K562 (cell line): Measurements from ENCODE around the gene BMPER. TPM values are rescaled to one million over a fixed set of nuclear protein-coding genes. Genes with fewer than 3 reads are reported as not detected.

Experiments used
- ATAC-seq: fragments of 200-7000 bp; cut with Tn5 transposase; 3 replicates; pipeline ENCODE4 v1.9.1; 2020; ENCODE audit warnings: moderate library complexity
- BruUV-seq: library from RNA; stranded (reverse); fragments of 400-500 nt; replicated peaks from 2 replicates; lab custom pipeline; 2021; lab: Mats Ljungman, UMichigan
- CTCF ChIA-PET: fragments of 300-600 bp; formaldehyde crosslinking; extraction: SDS; loops from one replicate; lab custom pipeline; 2021; ENCODE audit warnings: low intra/inter-chr PET ratio; lab: Yijun Ruan, JAX
- POLR2A ChIA-PET: fragments of 300-600, 350-650 bp; sonication (Branson Sonifier 250); formaldehyde crosslinking; extraction: SDS; loops from one replicate; lab custom pipeline; 2021; ENCODE audit warnings: antibody characterized with exemption, inconsistent platforms; lab: Yijun Ruan, JAX
- DNase-seq, 4 experiments: peaks; one replicate each; pipeline versions ENCODE4 v3.0.0 to v3.0.0-alpha.2; 2011 to 2018; ENCODE audit warnings: low spot score in 3 of 4, mixed read lengths in 3 of 4; ENCODE audit errors: extremely low read depth in 1 of 4
- FAIRE-seq: peaks from 2 replicates; lab custom pipeline; 2011; peaks lifted over from hg19 to GRCh38; lab: Jason Lieb, UNC
- H2AFZ ChIP-seq: 2 replicates; pipeline ENCODE4 v1.6.0; 2011; ENCODE audit warnings: low read depth, low read length, control low read depth, inconsistent platforms
- H3K27ac ChIP-seq: fragments of 200-600 bp; 3 replicates; pipeline ENCODE4 v1.8.0; 2011; ENCODE audit warnings: low read depth, mild to moderate bottlenecking, control low read depth, inconsistent platforms, low read length, moderate library complexity, mixed read lengths; ENCODE audit errors: extremely low read depth
- H3K27me3 ChIP-seq, 2 experiments: fragments of 300-600 bp in 1 of 2; 2 replicates in 1 of 2; 3 replicates in 1 of 2; pipeline versions ENCODE4 v1.6.0 to v1.8.0; 2011; ENCODE audit warnings: inconsistent platforms in 2 of 2, low read length in 2 of 2, mild to moderate bottlenecking in 1 of 2, mixed read lengths in 1 of 2, moderate library complexity in 1 of 2; ENCODE audit not compliant: control insufficient read depth in 2 of 2, insufficient read depth in 2 of 2
- H3K36me3 ChIP-seq: fragments of 300-600 bp; 3 replicates; pipeline ENCODE4 v1.8.0; 2011; ENCODE audit warnings: mild to moderate bottlenecking, low read length, inconsistent platforms; ENCODE audit not compliant: control insufficient read depth, insufficient read depth
- H3K4me1 ChIP-seq, 2 experiments: fragments of 200-600 bp in 1 of 2; replicated peaks in 1 of 2; 2 replicates in 1 of 2; 3 replicates in 1 of 2; pipeline versions ENCODE4 v1.5.1 to v1.8.0; 2011; ENCODE audit warnings: inconsistent platforms in 2 of 2, low read length in 2 of 2, mild to moderate bottlenecking in 1 of 2, mixed read lengths in 1 of 2, moderate library complexity in 1 of 2; ENCODE audit not compliant: control insufficient read depth in 2 of 2, insufficient read depth in 2 of 2
- H3K4me2 ChIP-seq: 2 replicates; pipeline ENCODE4 v1.6.1; 2011; ENCODE audit warnings: low read length, control low read depth, inconsistent platforms, mixed read lengths; ENCODE audit not compliant: insufficient read depth
- H3K4me3 ChIP-seq: fragments of 200-600 bp; sonication (generic), shearing (Covaris generic); 2 replicates; pipeline ENCODE4 v1.5.1; 2016; ENCODE audit warnings: control low read depth, inconsistent platforms
- H3K79me2 ChIP-seq: fragments of 200-600 bp; 3 replicates; pipeline ENCODE4 v1.8.0; 2011; ENCODE audit warnings: low read length, inconsistent platforms; ENCODE audit not compliant: control insufficient read depth, insufficient read depth
- H3K9ac ChIP-seq, 2 experiments: 2 replicates each; pipeline versions ENCODE4 v1.6.0 to v1.6.1; 2011; ENCODE audit warnings: low read depth in 2 of 2, low read length in 2 of 2, control low read depth in 1 of 2, inconsistent platforms in 1 of 2, mild to moderate bottlenecking in 1 of 2, mixed read lengths in 1 of 2; ENCODE audit not compliant: insufficient read depth in 1 of 2
- H3K9me1 ChIP-seq: one replicate; pipeline ENCODE4 v1.6.0; 2011; ENCODE audit warnings: inconsistent platforms, mild to moderate bottlenecking, low read length, moderate library complexity; ENCODE audit not compliant: control insufficient read depth, insufficient read depth
- H3K9me3 ChIP-seq: replicated peaks from 2 replicates; pipeline ENCODE4 v1.5.1; 2011; ENCODE audit warnings: low read depth, low read length, inconsistent platforms; ENCODE audit not compliant: control insufficient read depth, insufficient read depth
- H4K20me1 ChIP-seq: replicated peaks from 2 replicates; pipeline ENCODE4 v1.6.1; 2011; ENCODE audit warnings: low read length, inconsistent platforms, mixed read lengths; ENCODE audit not compliant: control insufficient read depth, insufficient read depth
- CREB1 ChIP-seq, 2 experiments: sonication (generic) in 1 of 2; formaldehyde crosslinking in 1 of 2; IDR thresholded peaks; 2 replicates each; pipeline versions ENCODE4 v1.6.1 to v1.8.0; 2012 to 2022; ENCODE audit warnings: inconsistent platforms in 1 of 2, mild to moderate bottlenecking in 1 of 2, missing genetic modification reagents in 1 of 2, moderate library complexity in 1 of 2
- HDAC6 ChIP-seq: IDR thresholded peaks from 2 replicates; pipeline ENCODE4 v1.6.1; 2012; ENCODE audit warnings: low read depth, mild to moderate bottlenecking, control low read depth, inconsistent platforms, low read length, moderate library complexity
- MBD2 ChIP-seq: sonication (generic); IDR thresholded peaks from 2 replicates; pipeline ENCODE4 v1.6.1; 2016; ENCODE audit warnings: low read depth, borderline replicate concordance
- NELFE ChIP-seq: IDR thresholded peaks from 2 replicates; pipeline ENCODE4 v1.6.1; 2011; ENCODE audit warnings: mild to moderate bottlenecking; ENCODE audit not compliant: insufficient read depth, insufficient read length
- SAFB2 ChIP-seq: fragments of 200-400 bp; formaldehyde crosslinking; IDR thresholded peaks from 2 replicates; pipeline ENCODE4 v1.6.1; 2018; ENCODE audit warnings: borderline replicate concordance, low read length, low read depth, moderate library complexity; ENCODE audit not compliant: severe bottlenecking
- SRSF9 ChIP-seq: fragments of 200-400 bp; formaldehyde crosslinking; IDR thresholded peaks from 2 replicates; pipeline ENCODE4 v1.6.1; 2017; ENCODE audit warnings: low read depth, low read length, borderline replicate concordance
- TAF9B ChIP-seq: fragments of 450-650 bp; IDR thresholded peaks from 2 replicates; pipeline ENCODE4 v1.6.1; 2018; ENCODE audit warnings: mild to moderate bottlenecking; ENCODE audit not compliant: partially characterized antibody
- ZNF134 ChIP-seq: fragments of 250-450 bp; sonication (Bioruptor Pico); conservative IDR thresholded peaks from 2 replicates; pipeline ENCODE4 v1.4.0; 2020
- WGBS: fragments of 100-300 bp; shearing (Covaris generic); methylation state at CpG from one replicate; pipeline ENCODE4 v1.1.6; 2016; ENCODE audit warnings: low coverage, mixed read lengths; ENCODE audit not compliant: insufficient coverage; ENCODE audit errors: missing lambda C conversion rate; 5-methylcytosine and 5-hydroxymethylcytosine counted together
- in situ Hi-C: fragments of 300-500 bp; cut with MboI; formaldehyde crosslinking; loops from 4 replicates; pipeline ENCODE4 v1.15.0; 2018; ENCODE audit warnings: inconsistent platforms, mixed read lengths
- intact Hi-C: fragments of 100-400 bp; cut with micrococcal nuclease; formaldehyde crosslinking; loops from 2 replicates; pipeline ENCODE4 v1.14.2; 2022
- polyA plus RNA-seq, 8 experiments: library from polyadenylated mRNA; depleted of rRNA in 4 of 8; stranded (reverse) in 5 of 8; unstranded in 3 of 8; fragments of >200 nt; fragmentation: Nextera tagmentation in 2 of 8; fragmentation: Illumina TruSeq in 1 of 8; extraction: Ambion mirVana in 2 of 8; extraction: Trizol in 1 of 8; gene quantifications; 2 replicates each; pipeline versions ENCODE4 v1.2.1 to v1.2.3, GENCODE V29; 2011 to 2014; ENCODE audit warnings: inconsistent platforms in 1 of 8, missing spikeins in 1 of 8
- total RNA-seq, 7 experiments: library from RNA; depleted of rRNA in 6 of 7; stranded (reverse); fragments of >200 nt in 6 of 7; fragmentation: Illumina TruSeq in 2 of 7; extraction: Trizol in 2 of 7; gene quantifications; 2 replicates each; pipeline versions ENCODE4 v1.2.1 to v1.2.3, GENCODE V29; 2011 to 2021; ENCODE audit warnings: low replicate concordance in 1 of 7

BMPER gene
- total and polyA plus RNA-seq, 9 of the 15 experiments (the other 6 are each of a cell fraction or from before 2014, with no cell fraction given): not detected

DNA sequence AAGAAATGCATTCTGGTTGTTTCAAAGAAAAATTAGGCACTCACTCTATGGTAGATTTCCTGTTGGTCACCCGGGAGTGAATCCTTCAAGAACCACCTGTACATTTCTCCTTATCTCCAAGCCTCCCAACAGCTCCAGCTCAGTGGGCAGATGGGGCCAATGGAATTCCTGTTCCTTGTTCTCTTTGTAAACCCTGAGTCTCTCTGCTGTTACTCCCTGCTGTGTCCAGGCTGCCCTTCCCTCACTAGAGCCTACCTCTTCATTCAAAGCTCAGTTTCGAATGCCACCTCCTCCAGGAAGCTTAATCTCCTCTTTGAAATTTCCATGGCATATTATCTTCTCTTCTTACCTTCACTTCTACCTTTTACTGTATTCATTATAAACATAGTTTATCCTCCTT is 3.5 kb upstream of the BMPER start:
- TF ChIP-seq CREB1 (IDR thresholded peaks at IDR 0.05) (no peak), CREB1 (CRISPR knock-in tag; IDR thresholded peaks at IDR 0.05) (no peak), HDAC6 (no peak), TAF9B (no peak), SRSF9 (no peak), MBD2 (no peak), NELFE (no peak), SAFB2 (no peak), ZNF134 (no peak)
- H3K4me3 ChIP-seq: no peak overlapping the region
- in situ Hi-C loops: no loop called here
- no peaks in the 10 kb centered on the region for H3K9me3 ChIP-seq
- CTCF ChIA-PET: no interaction called here
- H4K20me1 ChIP-seq: no peaks in the 10 kb centered on the region; the same call in 1 of the 2 replicates
- ATAC-seq (no peak), FAIRE-seq (no peak), DNase-seq (no peak)
- no peak overlapping the region for H3K27ac ChIP-seq
- peaks cover 0 to 10% of the 10 kb centered on the region in 2 experiments; a peak in 2 of 5 replicates for H3K4me1 ChIP-seq
- H2AFZ ChIP-seq: no peak overlapping the region
- no peaks in the 10 kb centered on the region for H3K9me1 ChIP-seq
- no peak overlapping the region for H3K4me2 ChIP-seq
- no peaks in the 10 kb centered on the region for H3K36me3 ChIP-seq
- peaks cover 0 to 14% of the 10 kb centered on the region in 2 experiments; a peak in 2 of 5 replicates for H3K27me3 ChIP-seq
- POLR2A ChIA-PET: no interaction called here
- intact Hi-C loops: no loop called here
- no peaks in the 10 kb centered on the region for H3K79me2 ChIP-seq
- WGBS: 0% methylated on average over 2 of the region's 2 CpGs
- no peak overlapping the region for H3K9ac ChIP-seq
- BruUV-seq: no TSS peak
